Chondrocyte (in vitro differentiated cells): ENCODE measurements around the gene MAPK8IP3. TPM values are rescaled to one million over a fixed set of nuclear protein-coding genes. Genes with fewer than 3 reads are reported as not detected.

ENCODE experiments used
- DNase-seq: peaks from one replicate; pipeline ENCODE4 v3.0.0; 2021; ENCODE audit warnings: mixed read lengths, low spot score
- H3K27ac Mint-ChIP-seq: one replicate; pipeline ENCODE4 v1.8.0; 2021; ENCODE audit warnings: mild to moderate bottlenecking, moderate library complexity, mixed read lengths; ENCODE audit not compliant: unreplicated experiment
- H3K27me3 Mint-ChIP-seq: 2 replicates; pipeline ENCODE4 v1.8.0; 2021; ENCODE audit warnings: low read depth, mixed read lengths
- H3K36me3 Mint-ChIP-seq: 2 replicates; pipeline ENCODE4 v1.8.0; 2021; ENCODE audit warnings: low read depth, mixed read lengths
- H3K4me1 Mint-ChIP-seq: 2 replicates; pipeline ENCODE4 v1.8.0; 2021; ENCODE audit warnings: low read depth, mild to moderate bottlenecking, mixed read lengths
- H3K4me3 Mint-ChIP-seq: one replicate; pipeline ENCODE4 v1.8.0; 2021; ENCODE audit warnings: mild to moderate bottlenecking, moderate library complexity, mixed read lengths; ENCODE audit not compliant: unreplicated experiment
- H3K9me3 Mint-ChIP-seq: 2 replicates; pipeline ENCODE4 v1.8.0; 2021; ENCODE audit warnings: low read depth, mixed read lengths
- total RNA-seq: library from RNA; stranded (reverse); gene quantifications from 3 replicates; pipeline ENCODE4 v1.2.1, GENCODE V29; 2021
- TF ChIP-seq, protein P1 (sequence below): fragments of 200-600 bp; sonication (generic); IDR thresholded peaks from 2 replicates; pipeline ENCODE4 v1.5.0; 2021; ENCODE audit warnings: antibody characterized with exemption, mild to moderate bottlenecking, moderate library complexity

The MAPK8IP3 gene
- total RNA-seq, 1 donor from 2014 or later: 53.8 TPM

DNA sequence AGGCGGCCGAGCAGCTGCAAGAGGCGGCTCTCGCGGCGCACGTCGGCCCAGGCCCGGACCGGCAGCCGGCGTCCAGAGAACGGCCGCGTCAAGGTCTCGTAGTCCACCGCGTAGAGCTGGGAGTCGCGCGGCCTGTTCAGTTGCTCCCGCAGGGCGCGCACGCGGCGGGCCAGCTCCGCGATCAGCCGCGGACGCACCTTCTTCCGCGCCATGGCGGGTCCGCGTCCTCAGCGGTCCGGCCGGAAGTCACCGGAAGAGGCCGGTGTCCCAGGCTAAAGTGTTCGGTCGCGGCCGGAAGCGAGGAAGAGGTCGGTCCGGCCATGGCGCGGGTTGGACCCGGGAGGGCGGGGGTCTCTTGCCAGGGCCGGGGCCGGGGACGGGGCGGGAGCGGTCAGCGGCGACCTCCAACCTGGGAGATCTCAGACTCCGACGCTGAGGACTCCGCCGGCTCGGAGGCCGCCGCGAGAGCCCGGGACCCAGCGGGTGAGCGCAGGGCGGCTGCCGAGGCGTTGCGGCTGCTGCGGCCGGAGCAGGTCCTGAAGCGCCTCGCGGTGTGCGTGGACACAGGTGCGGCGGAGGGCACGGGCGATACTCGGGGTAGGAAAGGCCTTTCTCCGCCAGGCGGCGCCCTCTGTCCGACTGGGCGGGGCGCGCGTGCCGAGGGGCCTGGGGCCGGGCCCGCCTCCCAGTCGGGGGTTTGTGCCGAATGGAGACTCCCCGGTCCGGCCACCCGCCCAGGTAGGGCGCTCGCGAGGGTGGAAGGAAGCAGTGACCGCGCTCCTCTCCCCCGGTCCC is 67.1 kb downstream of the MAPK8IP3 start, which contains the start of gene MRPS34:
TSS of gene MRPS34 (minus strand) at position 227 of the 795 bp plus-strand sequence. CDS start at position 212, 15 bp downstream.
- TF ChIP-seq, protein P1, sequence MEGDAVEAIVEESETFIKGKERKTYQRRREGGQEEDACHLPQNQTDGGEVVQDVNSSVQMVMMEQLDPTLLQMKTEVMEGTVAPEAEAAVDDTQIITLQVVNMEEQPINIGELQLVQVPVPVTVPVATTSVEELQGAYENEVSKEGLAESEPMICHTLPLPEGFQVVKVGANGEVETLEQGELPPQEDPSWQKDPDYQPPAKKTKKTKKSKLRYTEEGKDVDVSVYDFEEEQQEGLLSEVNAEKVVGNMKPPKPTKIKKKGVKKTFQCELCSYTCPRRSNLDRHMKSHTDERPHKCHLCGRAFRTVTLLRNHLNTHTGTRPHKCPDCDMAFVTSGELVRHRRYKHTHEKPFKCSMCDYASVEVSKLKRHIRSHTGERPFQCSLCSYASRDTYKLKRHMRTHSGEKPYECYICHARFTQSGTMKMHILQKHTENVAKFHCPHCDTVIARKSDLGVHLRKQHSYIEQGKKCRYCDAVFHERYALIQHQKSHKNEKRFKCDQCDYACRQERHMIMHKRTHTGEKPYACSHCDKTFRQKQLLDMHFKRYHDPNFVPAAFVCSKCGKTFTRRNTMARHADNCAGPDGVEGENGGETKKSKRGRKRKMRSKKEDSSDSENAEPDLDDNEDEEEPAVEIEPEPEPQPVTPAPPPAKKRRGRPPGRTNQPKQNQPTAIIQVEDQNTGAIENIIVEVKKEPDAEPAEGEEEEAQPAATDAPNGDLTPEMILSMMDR: peak; percentile 99
- no peak for DNase-seq
- no peaks in the 10 kb centered on the region for H3K9me3 Mint-ChIP-seq
- H3K4me3 Mint-ChIP-seq: peak within 1 kb of the TSS; percentile 95
- H3K27me3 Mint-ChIP-seq: no peaks in the 10 kb centered on the region
- peak within 1 kb of the TSS; percentile 97 for H3K27ac Mint-ChIP-seq
- H3K36me3 Mint-ChIP-seq: peaks cover 4% of the 10 kb centered on the region
- peaks cover 25% of the 10 kb centered on the region for H3K4me1 Mint-ChIP-seq

DNA sequence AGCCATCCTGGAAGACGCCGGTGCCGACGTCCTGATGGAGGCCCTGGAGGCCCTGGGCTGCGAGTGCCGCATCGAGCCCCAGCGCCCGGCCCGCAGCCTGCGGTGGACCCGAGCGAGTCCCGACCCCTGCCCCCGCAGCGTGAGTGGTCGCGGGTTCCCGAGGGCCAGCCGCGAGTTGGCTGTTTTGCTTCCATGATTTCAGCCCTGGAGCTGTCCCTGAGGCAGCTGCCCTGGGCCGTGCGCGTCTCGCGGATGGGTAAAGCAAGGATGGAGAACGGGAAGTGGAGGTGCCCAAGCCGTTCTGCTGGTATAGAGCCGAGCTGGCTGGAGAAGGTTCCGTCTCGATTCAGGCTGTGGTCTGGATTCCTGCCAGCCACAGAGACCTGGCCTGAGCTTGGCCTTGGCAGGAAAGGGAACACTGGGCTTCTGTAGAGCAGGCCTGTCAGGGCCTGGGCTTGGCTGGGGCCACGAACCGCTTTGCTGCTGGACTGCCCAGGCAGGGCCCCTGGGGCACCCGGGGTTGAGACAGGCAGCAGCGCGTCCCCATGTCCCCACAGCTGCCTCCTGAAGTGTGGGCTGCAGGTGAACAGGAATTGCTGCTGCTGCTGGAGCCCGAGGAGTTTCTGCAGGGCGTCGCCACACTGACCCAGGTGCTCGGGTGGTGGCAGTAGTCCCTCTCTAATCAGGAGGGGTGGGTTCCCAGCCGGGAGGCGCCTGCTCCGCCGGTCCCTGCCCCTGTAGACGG is 67.9 kb downstream of the MAPK8IP3 start:
- Mint-ChIP-seq H3K27ac (peak overlapping the region; percentile 77), H3K4me1 (peaks cover 25% of the 10 kb centered on the region), H3K36me3 (peaks cover 4% of the 10 kb centered on the region), H3K27me3 (no peaks in the 10 kb centered on the region), H3K4me3 (peak overlapping the region; percentile 95), H3K9me3 (no peaks in the 10 kb centered on the region)
- DNase-seq: no peak
- TF ChIP-seq, protein P1: peak; percentile 33

DNA sequence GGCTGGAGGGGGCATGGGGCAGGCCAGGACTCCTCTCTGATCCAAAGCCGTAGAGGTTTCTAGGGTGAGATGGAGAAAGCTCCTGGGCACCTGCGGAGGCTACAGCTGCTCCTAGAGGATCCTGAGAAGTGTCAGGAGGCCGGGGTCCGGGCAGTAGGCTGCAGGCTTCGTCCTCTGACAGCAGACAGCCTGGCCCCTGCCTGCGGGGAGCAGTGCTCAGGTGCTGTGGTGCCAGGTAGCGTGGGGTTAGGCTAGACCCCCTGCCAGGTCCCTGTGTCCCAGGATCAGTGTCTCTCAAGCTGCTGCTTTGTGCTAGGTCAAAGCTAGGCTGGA is 68.4 kb downstream of the MAPK8IP3 start:
- no peak overlapping the region for H3K27ac Mint-ChIP-seq
- TF ChIP-seq, protein P1: no peak
- H3K4me3 Mint-ChIP-seq: peak overlapping the region; percentile 36
- H3K27me3 Mint-ChIP-seq: no peaks in the 10 kb centered on the region
- H3K4me1 Mint-ChIP-seq: peaks cover 27% of the 10 kb centered on the region
- H3K9me3 Mint-ChIP-seq: no peaks in the 10 kb centered on the region
- DNase-seq: no peak
- peaks cover 6% of the 10 kb centered on the region for H3K36me3 Mint-ChIP-seq

DNA sequence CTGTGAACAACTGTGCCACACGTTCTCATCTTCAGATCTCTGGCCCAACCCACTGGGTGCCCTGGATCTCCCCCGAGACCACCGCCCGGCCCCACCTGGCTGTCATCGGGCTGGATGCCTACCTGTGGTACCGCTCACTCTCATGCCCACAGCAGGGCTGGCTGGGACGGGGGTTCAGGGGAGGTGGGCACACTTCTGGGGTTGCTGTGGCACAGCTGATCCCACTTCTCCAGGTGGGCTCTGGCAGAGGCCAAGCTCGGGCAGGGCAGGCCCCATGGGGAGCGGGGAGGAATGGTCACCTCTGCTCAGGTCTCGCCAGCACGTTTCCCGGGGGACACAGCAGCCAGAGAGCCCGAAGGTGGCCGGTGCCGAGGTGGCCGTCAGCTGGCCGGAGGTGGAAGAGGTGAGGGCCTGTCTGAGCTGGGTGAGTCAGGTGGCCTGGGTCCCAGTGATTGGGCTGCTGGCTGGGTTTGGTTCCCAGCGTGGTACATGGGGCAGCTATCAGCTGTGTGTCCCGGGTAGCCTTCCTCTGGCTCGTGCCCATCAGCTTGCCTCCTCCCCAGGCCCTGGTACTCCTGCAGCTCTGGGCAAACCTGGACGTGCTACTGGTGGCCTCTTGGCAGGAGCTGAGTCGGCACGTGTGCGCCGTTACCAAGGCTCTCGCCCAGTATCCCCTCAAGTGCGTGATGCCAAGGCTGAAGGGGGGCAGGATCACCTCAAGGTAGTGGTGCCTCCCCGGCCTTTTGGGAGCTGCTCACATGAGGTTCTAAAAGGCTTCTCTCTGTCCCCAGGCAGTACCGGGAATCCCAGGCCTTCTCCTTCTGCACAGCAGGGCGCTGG is 69.2 kb downstream of the MAPK8IP3 start:
- H3K4me3 Mint-ChIP-seq: peak overlapping the region; percentile 36
- TF ChIP-seq, protein P1: no peak
- peaks cover 22% of the 10 kb centered on the region for H3K4me1 Mint-ChIP-seq
- H3K9me3 Mint-ChIP-seq: no peaks in the 10 kb centered on the region
- peaks cover 6% of the 10 kb centered on the region for H3K36me3 Mint-ChIP-seq
- H3K27me3 Mint-ChIP-seq: no peaks in the 10 kb centered on the region
- no peak for DNase-seq
- no peak overlapping the region for H3K27ac Mint-ChIP-seq
